Neuronal stem cell (in vitro differentiated cells): ENCODE results near the gene BHLHE40.

Experiments
- DNase-seq: peaks from one replicate; pipeline ENCODE4 v3.0.0-alpha.2; 2013; ENCODE audit warnings: low spot score
- H2AFZ ChIP-seq: one replicate; pipeline ENCODE4 v1.6.1; 2013; ENCODE audit warnings: mild to moderate bottlenecking, low read length, inconsistent platforms
- H2AK5ac ChIP-seq: 2 replicates; pipeline ENCODE4 v1.6.1; 2013; ENCODE audit warnings: low read depth, mild to moderate bottlenecking, inconsistent platforms, low read length, moderate library complexity, mixed read lengths
- H2BK120ac ChIP-seq: 2 replicates; pipeline ENCODE4 v1.6.1; 2013; ENCODE audit warnings: low read depth, mild to moderate bottlenecking, inconsistent platforms, low read length, moderate library complexity, mixed read lengths
- H2BK12ac ChIP-seq: one replicate; pipeline ENCODE4 v1.6.1; 2013; ENCODE audit warnings: low read length, inconsistent platforms
- H2BK15ac ChIP-seq: 2 replicates; pipeline ENCODE4 v1.6.1; 2013; ENCODE audit warnings: mild to moderate bottlenecking, low read length, inconsistent platforms, mixed read lengths
- H2BK5ac ChIP-seq: one replicate; pipeline ENCODE4 v1.6.1; 2013; ENCODE audit warnings: inconsistent platforms, mild to moderate bottlenecking, low read length, moderate library complexity
- H3K14ac ChIP-seq: one replicate; pipeline ENCODE4 v1.6.1; 2013; ENCODE audit warnings: low read length, inconsistent platforms
- H3K18ac ChIP-seq: 2 replicates; pipeline ENCODE4 v1.6.1; 2013; ENCODE audit warnings: low read length, inconsistent platforms
- H3K23ac ChIP-seq: 2 replicates; pipeline ENCODE4 v1.6.1; 2013; ENCODE audit warnings: low read depth, mild to moderate bottlenecking, mixed read lengths, low read length, inconsistent platforms; ENCODE audit not compliant: poor library complexity
- H3K27ac ChIP-seq: replicated peaks from 3 replicates; pipeline ENCODE4 v1.5.1; 2013; ENCODE audit warnings: low read length, inconsistent platforms
- H3K27me3 ChIP-seq, 3 experiments: 2 replicates each; pipeline ENCODE4 v1.6.1; 2013; ENCODE audit warnings: low read length in 3 of 3, mild to moderate bottlenecking in 2 of 3, inconsistent platforms in 1 of 3, low read depth in 1 of 3, mixed read lengths in 1 of 3, moderate library complexity in 1 of 3; ENCODE audit not compliant: control insufficient read depth in 3 of 3, insufficient read depth in 3 of 3
- H3K36me3 ChIP-seq, 2 donors: replicated peaks in 1 of 2; 2 replicates each; pipeline ENCODE4 v1.6.1; 2013; ENCODE audit warnings: low read length in 2 of 2; ENCODE audit not compliant: control insufficient read depth in 2 of 2, insufficient read depth in 2 of 2
- H3K4ac ChIP-seq: 2 replicates; pipeline ENCODE4 v1.6.1; 2013; ENCODE audit warnings: inconsistent platforms, mild to moderate bottlenecking, low read length, moderate library complexity
- H3K4me1 ChIP-seq, 2 donors: 1 replicate in 1 of 2; 2 replicates in 1 of 2; pipeline ENCODE4 v1.6.1; 2013; ENCODE audit warnings: low read length in 2 of 2, low read depth in 1 of 2; ENCODE audit not compliant: control insufficient read depth in 2 of 2, insufficient read depth in 1 of 2
- H3K4me2 ChIP-seq: one replicate; pipeline ENCODE4 v1.6.1; 2013; ENCODE audit warnings: mild to moderate bottlenecking, low read length, inconsistent platforms; ENCODE audit not compliant: insufficient read depth, poor library complexity, severe bottlenecking
- H3K4me3 ChIP-seq, 2 donors: 2 replicates each; pipeline ENCODE4 v1.5.1; 2013; ENCODE audit warnings: low read length in 2 of 2, mild to moderate bottlenecking in 2 of 2, inconsistent platforms in 1 of 2, moderate library complexity in 1 of 2
- H3K79me1 ChIP-seq: one replicate; pipeline ENCODE4 v1.6.1; 2013; ENCODE audit warnings: low read depth, mild to moderate bottlenecking, inconsistent platforms, low read length, moderate library complexity
- H3K9ac ChIP-seq: one replicate; pipeline ENCODE4 v1.6.1; 2013; ENCODE audit warnings: mild to moderate bottlenecking, low read depth, low read length, inconsistent platforms; ENCODE audit not compliant: poor library complexity
- H3K9me3 ChIP-seq, 2 donors: replicated peaks in 1 of 2; 2 replicates each; pipeline versions ENCODE3 to v1.6.1; 2013; ENCODE audit warnings: low read length in 2 of 2, mild to moderate bottlenecking in 2 of 2, inconsistent platforms in 1 of 2, low read depth in 1 of 2, mixed read lengths in 1 of 2, moderate library complexity in 1 of 2; ENCODE audit not compliant: control insufficient read depth in 2 of 2, insufficient read depth in 1 of 2
- H4K8ac ChIP-seq: one replicate; pipeline ENCODE4 v1.6.1; 2013; ENCODE audit warnings: low read depth, mild to moderate bottlenecking, inconsistent platforms, low read length, moderate library complexity
- H4K91ac ChIP-seq: one replicate; pipeline ENCODE4 v1.6.1; 2013; ENCODE audit warnings: low read length, low read depth, mild to moderate bottlenecking, inconsistent platforms; ENCODE audit not compliant: poor library complexity
- WGBS, 2 donors: extraction: QIAGEN DNeasy Blood & Tissue Kit; methylation state at CpG; one replicate each; pipeline ENCODE4 v1.1.7; 2013; ENCODE audit warnings: missing lambda C conversion rate in 2 of 2, mixed read lengths in 1 of 2; ENCODE audit not compliant: insufficient read length in 2 of 2, insufficient replicate concordance in 1 of 2; ENCODE audit errors: extremely low coverage in 2 of 2; 5-methylcytosine and 5-hydroxymethylcytosine counted together

The BHLHE40 gene

DNA sequence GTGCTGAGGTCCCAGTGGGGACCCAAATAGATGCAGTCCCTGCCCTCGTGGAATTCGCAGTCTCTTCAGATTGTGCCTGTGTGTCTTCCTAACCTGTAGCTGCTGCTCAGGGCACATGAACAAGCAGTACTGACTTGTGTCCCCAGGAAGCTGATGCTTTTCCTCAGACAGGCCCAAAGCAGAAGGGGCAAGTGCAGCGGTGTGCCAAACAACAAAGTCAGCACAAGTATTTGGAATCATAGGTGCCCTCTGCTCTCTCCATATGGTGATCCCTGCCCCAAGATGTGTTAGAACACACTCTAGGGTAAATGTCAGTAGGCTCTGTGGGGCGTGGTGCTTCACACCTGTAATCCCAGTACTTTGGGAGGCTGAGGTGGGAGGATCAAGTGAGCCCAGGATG, 21.9 kb downstream of the BHLHE40 start:
- no peak overlapping the region for H2BK12ac ChIP-seq
- no CpG with 5 or more reads among the region's 4 CpGs for WGBS, 2 donors
- H2AK5ac ChIP-seq = no peak overlapping the region
- H2BK5ac ChIP-seq = no peak overlapping the region
- no peak overlapping the region for H3K27ac ChIP-seq
- H3K9me3 ChIP-seq = no peaks in the 10 kb centered on the region
- no peak overlapping the region for H4K8ac ChIP-seq
- no peak overlapping the region for H4K91ac ChIP-seq
- H3K4ac ChIP-seq = no peak overlapping the region
- H3K27me3 ChIP-seq = peaks cover 0 to 9% (median 0%) of the 10 kb centered on the region in 3 experiments
- no peak overlapping the region for H2AFZ ChIP-seq
- H3K9ac ChIP-seq = no peak overlapping the region
- H3K23ac ChIP-seq = no peak overlapping the region
- H3K4me1 ChIP-seq = peaks cover 0 to 2% of the 10 kb centered on the region in 2 donors
- no peak overlapping the region for H3K4me2 ChIP-seq
- no peak overlapping the region for H3K14ac ChIP-seq
- H2BK15ac ChIP-seq = no peak overlapping the region
- H2BK120ac ChIP-seq = no peak overlapping the region
- no peak overlapping the region for H3K4me3 ChIP-seq
- no peaks in the 10 kb centered on the region for H3K36me3 ChIP-seq
- H3K18ac ChIP-seq = no peak overlapping the region
- H3K79me1 ChIP-seq = no peaks in the 10 kb centered on the region
- no peak for DNase-seq

DNA sequence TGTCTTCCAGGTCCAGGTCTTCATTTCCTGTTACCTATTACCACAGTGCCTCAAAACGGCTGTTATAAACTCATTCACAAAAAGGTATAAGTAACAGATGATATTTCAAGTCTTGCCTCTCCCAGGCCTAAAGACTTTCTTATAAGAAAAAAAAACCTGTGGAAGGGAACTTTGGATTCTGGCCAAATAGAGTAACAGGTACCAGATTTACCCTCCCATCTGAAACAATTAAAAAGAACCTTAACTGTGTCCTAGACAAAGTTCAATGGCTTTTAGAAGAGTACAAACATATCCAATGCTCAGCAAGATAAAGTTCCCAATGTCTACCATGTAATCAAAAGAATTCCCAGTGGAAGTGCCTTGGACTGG, 22.6 kb downstream of the BHLHE40 start:
- Histone ChIP-seq H4K8ac (no peak overlapping the region), H2AK5ac (no peak overlapping the region), H3K27me3 (peaks cover 0 to 9% (median 0%) of the 10 kb centered on the region in 3 experiments), H2BK12ac (no peak overlapping the region), H3K4me2 (no peak overlapping the region), H3K79me1 (no peaks in the 10 kb centered on the region), H3K9ac (no peak overlapping the region), H3K4me3 (no peak overlapping the region), H3K23ac (no peak overlapping the region), H3K18ac (no peak overlapping the region), H3K9me3 (no peaks in the 10 kb centered on the region), H3K27ac (no peak overlapping the region), H3K4ac (no peak overlapping the region), H3K4me1 (peaks cover 0 to 2% of the 10 kb centered on the region in 2 donors), H2BK15ac (no peak overlapping the region), H2BK120ac (no peak overlapping the region), H3K36me3 (no peaks in the 10 kb centered on the region), H2BK5ac (no peak overlapping the region), H3K14ac (no peak overlapping the region), H4K91ac (no peak overlapping the region), H2AFZ (no peak overlapping the region)
- no peak for DNase-seq
- WGBS, 2 donors = no CpG with 5 or more reads among the region's 1 CpG

- Histone ChIP-seq H3K14ac (no peak overlapping the region), H3K4me3 (no peak overlapping the region), H3K79me1 (no peaks in the 10 kb centered on the region), H2BK120ac (peak overlapping the region; percentile 61), H2BK12ac (no peak overlapping the region), H3K36me3 (no peaks in the 10 kb centered on the region), H3K9me3 (no peaks in the 10 kb centered on the region), H3K9ac (no peak overlapping the region), H3K23ac (no peak overlapping the region), H2AK5ac (no peak overlapping the region), H2BK5ac (no peak overlapping the region), H2BK15ac (no peak overlapping the region), H3K27ac (no peak overlapping the region), H3K4me1 (peaks cover 0 to 2% of the 10 kb centered on the region in 2 donors), H3K4ac (no peak overlapping the region), H4K8ac (no peak overlapping the region), H4K91ac (no peak overlapping the region), H3K4me2 (no peak overlapping the region), H3K27me3 (peaks cover 0 to 11% (median 0%) of the 10 kb centered on the region in 3 experiments), H3K18ac (no peak overlapping the region), H2AFZ (no peak overlapping the region)
- no CpG with 5 or more reads among the region's 16 CpGs for WGBS, 2 donors
- DNase-seq = no peak
Observed at GRCh38 chr3:5002174-5002870, 23.1 kb downstream of the BHLHE40 start.

- no peak overlapping the region for H2BK15ac ChIP-seq
- no peak overlapping the region for H3K27ac ChIP-seq
Observed at GRCh38 chr3:5002871-5003247, 23.6 kb downstream of the BHLHE40 start.

More at GRCh38 chr3:5002871-5003247, 23.6 kb downstream of the BHLHE40 start:
- H4K8ac ChIP-seq = no peak overlapping the region
- H3K4me1 ChIP-seq = peaks cover 0 to 2% of the 10 kb centered on the region in 2 donors
- DNase-seq = no peak
- H3K79me1 ChIP-seq = no peaks in the 10 kb centered on the region
- H3K27me3 ChIP-seq = peaks cover 0 to 13% (median 0%) of the 10 kb centered on the region in 3 experiments
- H2AFZ ChIP-seq = no peak overlapping the region
- H2AK5ac ChIP-seq = no peak overlapping the region
- H2BK120ac ChIP-seq = no peak overlapping the region
- no peak overlapping the region for H4K91ac ChIP-seq
- H3K4me3 ChIP-seq = no peak overlapping the region
- no peak overlapping the region for H3K23ac ChIP-seq
- no peak overlapping the region for H2BK5ac ChIP-seq
- WGBS, 2 donors = no CpG with 5 or more reads among the region's 6 CpGs
- H3K4ac ChIP-seq = no peak overlapping the region
- no peak overlapping the region for H3K9ac ChIP-seq
- H3K9me3 ChIP-seq = no peaks in the 10 kb centered on the region
- no peak overlapping the region for H3K18ac ChIP-seq
- no peak overlapping the region for H3K14ac ChIP-seq
- no peak overlapping the region for H3K4me2 ChIP-seq
- H2BK12ac ChIP-seq = no peak overlapping the region
- H3K36me3 ChIP-seq = no peaks in the 10 kb centered on the region
